ENCODE results near the gene SOCS1. TPM values are rescaled to one million over a fixed set of nuclear protein-coding genes. Genes with fewer than 3 reads are reported as not detected.

Gene SOCS1
- total RNA-seq, 2 donors from 2014 or later: 4.7 to 5.5 TPM

GRCh38 chr16:11265124-11265523, 9.1 kb upstream of the SOCS1 start:
- no peaks in the 10 kb centered on the region for H3K4me1 ChIP-seq
- no peak for DNase-seq (ENCODE audit: low spot score)
- TF ChIP-seq, protein P1, sequence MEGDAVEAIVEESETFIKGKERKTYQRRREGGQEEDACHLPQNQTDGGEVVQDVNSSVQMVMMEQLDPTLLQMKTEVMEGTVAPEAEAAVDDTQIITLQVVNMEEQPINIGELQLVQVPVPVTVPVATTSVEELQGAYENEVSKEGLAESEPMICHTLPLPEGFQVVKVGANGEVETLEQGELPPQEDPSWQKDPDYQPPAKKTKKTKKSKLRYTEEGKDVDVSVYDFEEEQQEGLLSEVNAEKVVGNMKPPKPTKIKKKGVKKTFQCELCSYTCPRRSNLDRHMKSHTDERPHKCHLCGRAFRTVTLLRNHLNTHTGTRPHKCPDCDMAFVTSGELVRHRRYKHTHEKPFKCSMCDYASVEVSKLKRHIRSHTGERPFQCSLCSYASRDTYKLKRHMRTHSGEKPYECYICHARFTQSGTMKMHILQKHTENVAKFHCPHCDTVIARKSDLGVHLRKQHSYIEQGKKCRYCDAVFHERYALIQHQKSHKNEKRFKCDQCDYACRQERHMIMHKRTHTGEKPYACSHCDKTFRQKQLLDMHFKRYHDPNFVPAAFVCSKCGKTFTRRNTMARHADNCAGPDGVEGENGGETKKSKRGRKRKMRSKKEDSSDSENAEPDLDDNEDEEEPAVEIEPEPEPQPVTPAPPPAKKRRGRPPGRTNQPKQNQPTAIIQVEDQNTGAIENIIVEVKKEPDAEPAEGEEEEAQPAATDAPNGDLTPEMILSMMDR (IDR thresholded peaks at IDR 0.05): no peak
- no peaks in the 10 kb centered on the region for H3K9me3 ChIP-seq
- H3K27me3 ChIP-seq: no peaks in the 10 kb centered on the region
- no peak overlapping the region for H3K4me3 ChIP-seq
- no peaks in the 10 kb centered on the region for H3K36me3 ChIP-seq
- no peak overlapping the region for H3K27ac ChIP-seq

GRCh38 chr16:11264155-11264832, 8.3 kb upstream of the SOCS1 start:
- TF ChIP-seq, protein P1 (IDR thresholded peaks at IDR 0.05): no peak
- Histone ChIP-seq H3K27me3 (no peaks in the 10 kb centered on the region), H3K9me3 (no peaks in the 10 kb centered on the region), H3K4me3 (no peak overlapping the region), H3K27ac (no peak overlapping the region), H3K36me3 (no peaks in the 10 kb centered on the region), H3K4me1 (peaks cover 0 to 3% of the 10 kb centered on the region in 2 donors)
- DNase-seq (ENCODE audit: low spot score): no peak

DNA sequence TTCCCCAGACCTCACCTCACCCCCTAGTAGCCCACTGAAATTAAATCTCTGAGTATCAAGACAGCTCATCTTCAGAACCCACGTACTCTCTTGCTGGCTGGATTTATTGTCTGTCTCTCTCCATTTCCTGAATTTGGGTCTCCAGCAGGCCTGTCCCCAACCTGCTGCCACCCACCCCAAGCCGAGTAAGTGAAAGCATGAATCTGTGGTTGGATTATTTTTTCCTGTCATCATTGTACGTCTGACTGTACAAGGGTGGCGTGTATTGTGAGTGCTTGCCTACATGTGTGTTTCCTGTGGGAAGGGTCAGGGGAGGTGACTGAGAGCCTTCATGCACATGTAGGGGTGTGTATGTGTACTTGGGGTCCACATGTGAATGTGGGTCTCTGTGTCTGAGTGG, 7.7 kb upstream of the SOCS1 start:
- H3K27ac ChIP-seq: no peak overlapping the region
- no peak overlapping the region for H3K4me3 ChIP-seq
- no peaks in the 10 kb centered on the region for H3K9me3 ChIP-seq
- H3K27me3 ChIP-seq: no peaks in the 10 kb centered on the region
- H3K4me1 ChIP-seq: peaks cover 0 to 8% of the 10 kb centered on the region in 2 donors
- TF ChIP-seq, protein P1 (IDR thresholded peaks at IDR 0.05): no peak
- DNase-seq (ENCODE audit: low spot score): no peak
- no peaks in the 10 kb centered on the region for H3K36me3 ChIP-seq

- DNase-seq (ENCODE audit: low spot score): no peak
- Histone ChIP-seq H3K27ac (no peak overlapping the region), H3K36me3 (no peaks in the 10 kb centered on the region), H3K9me3 (no peaks in the 10 kb centered on the region), H3K4me1 (peaks cover 0 to 13% of the 10 kb centered on the region in 2 donors), H3K4me3 (no peak overlapping the region), H3K27me3 (no peaks in the 10 kb centered on the region)
- TF ChIP-seq, protein P1 (IDR thresholded peaks at IDR 0.05): no peak
These were observed 6.9 kb upstream of the SOCS1 start for GRCh38 chr16:11262915-11263314.

GRCh38 chr16:11260596-11260966, 4.6 kb upstream of the SOCS1 start:
- H3K36me3 ChIP-seq: no peaks in the 10 kb centered on the region
- no peak for DNase-seq (ENCODE audit: low spot score)
- H3K27ac ChIP-seq: no peak overlapping the region
- H3K27me3 ChIP-seq: no peaks in the 10 kb centered on the region
- H3K4me3 ChIP-seq: no peak overlapping the region
- TF ChIP-seq, protein P1 (IDR thresholded peaks at IDR 0.05): no peak
- H3K4me1 ChIP-seq: peaks cover 0 to 22% of the 10 kb centered on the region in 2 donors
- H3K9me3 ChIP-seq: no peaks in the 10 kb centered on the region

Measured in right atrium auricular region (tissue), 2 donors.